HEK293 (cell line): ENCODE data around the gene ASB6.

Experiments used
- CTCF ChIA-PET: fragments of 350-600 bp; formaldehyde crosslinking; extraction: SDS; loops from one replicate; lab custom pipeline; 2021; ENCODE audit warnings: antibody characterized with exemption; lab: Yijun Ruan, JAX
- POLR2A ChIA-PET: fragments of 300-600 bp; formaldehyde crosslinking; extraction: SDS; loops from one replicate; lab custom pipeline; 2020; ENCODE audit warnings: antibody characterized with exemption, inconsistent platforms; lab: Yijun Ruan, JAX
- H3K27ac ChIP-seq: fragments of 200-500 bp; sonication (Bioruptor generic); 2 replicates; pipeline ENCODE4 v1.5.1; 2014; ENCODE audit warnings: low read depth, low read length, control low read depth, inconsistent platforms; ENCODE audit errors: extremely low read depth
- H3K36me3 ChIP-seq, 2 experiments: fragments of 200-500 bp in 1 of 2; sonication (Bioruptor generic) in 1 of 2; 1 replicate in 1 of 2; 2 replicates in 1 of 2; pipeline ENCODE4 v1.5.1; 2014 to 2017; ENCODE audit warnings: inconsistent platforms in 2 of 2, low read length in 2 of 2; ENCODE audit not compliant: control insufficient read depth in 2 of 2, insufficient read depth in 1 of 2
- H3K4me1 ChIP-seq: fragments of 200-500 bp; sonication (Bioruptor generic); 2 replicates; pipeline ENCODE4 v1.5.1; 2014; ENCODE audit warnings: mild to moderate bottlenecking, low read length, inconsistent platforms; ENCODE audit not compliant: control insufficient read depth, insufficient read depth
- H3K4me3 ChIP-seq: 2 replicates; pipeline ENCODE4 v1.5.1; 2011; ENCODE audit warnings: low read depth, mild to moderate bottlenecking, control low read depth, low read length, moderate library complexity
- H3K9me3 ChIP-seq: fragments of 200-500 bp; sonication (Bioruptor generic); 2 replicates; pipeline ENCODE4 v1.5.1; 2014; ENCODE audit warnings: low read depth, low read length, inconsistent platforms; ENCODE audit not compliant: control insufficient read depth, insufficient read depth
- EGR2 ChIP-seq: fragments of 450-650 bp; formaldehyde crosslinking; IDR thresholded peaks from 2 replicates; pipeline ENCODE4 v1.5.1; 2016; ENCODE audit warnings: low read depth, missing biosample characterization, missing genetic modification characterization
- GLI4 ChIP-seq: fragments of 450-650 bp; formaldehyde crosslinking; IDR thresholded peaks from 2 replicates; pipeline ENCODE4 v1.5.1; 2016; ENCODE audit warnings: missing biosample characterization, missing genetic modification characterization
- GLIS1 ChIP-seq: fragments of 450-650 bp; formaldehyde crosslinking; IDR thresholded peaks from 2 replicates; pipeline ENCODE4 v1.5.1; 2016; ENCODE audit warnings: missing biosample characterization, missing genetic modification characterization
- GLIS2 ChIP-seq: fragments of 450-650 bp; formaldehyde crosslinking; IDR thresholded peaks from 2 replicates; pipeline ENCODE4 v1.5.1; 2016; ENCODE audit warnings: missing biosample characterization, missing genetic modification characterization
- KLF1 ChIP-seq: fragments of 450-650 bp; formaldehyde crosslinking; IDR thresholded peaks from 2 replicates; pipeline ENCODE4 v1.5.1; 2016; ENCODE audit warnings: missing biosample characterization, missing genetic modification characterization
- KLF16 ChIP-seq: fragments of 450-650 bp; formaldehyde crosslinking; IDR thresholded peaks from 2 replicates; pipeline ENCODE4 v1.5.1; 2017; ENCODE audit warnings: missing biosample characterization, missing genetic modification characterization
- PRDM1 ChIP-seq: fragments of 450-650 bp; formaldehyde crosslinking; IDR thresholded peaks from 2 replicates; pipeline ENCODE4; 2016; ENCODE audit warnings: missing biosample characterization, missing genetic modification characterization
- RBAK ChIP-seq: fragments of 450-650 bp; formaldehyde crosslinking; IDR thresholded peaks from 2 replicates; pipeline ENCODE4 v1.5.1; 2016; ENCODE audit warnings: missing biosample characterization, missing genetic modification characterization
- SP2 ChIP-seq: fragments of 450-650 bp; formaldehyde crosslinking; IDR thresholded peaks from 2 replicates; pipeline ENCODE4 v1.5.1; 2016; ENCODE audit warnings: missing biosample characterization, missing genetic modification characterization
- SP3 ChIP-seq: fragments of 450-650 bp; formaldehyde crosslinking; IDR thresholded peaks from 2 replicates; pipeline ENCODE4 v1.5.1; 2016; ENCODE audit warnings: missing biosample characterization, missing genetic modification characterization
- ZBTB21 ChIP-seq: fragments of 450-650 bp; formaldehyde crosslinking; IDR thresholded peaks from 2 replicates; pipeline ENCODE4 v1.5.1; 2017; ENCODE audit warnings: missing biosample characterization, missing genetic modification characterization
- ZBTB7A ChIP-seq: fragments of 450-650 bp; formaldehyde crosslinking; IDR thresholded peaks from 2 replicates; pipeline ENCODE4 v1.5.1; 2016; ENCODE audit warnings: low read depth, missing biosample characterization, missing genetic modification characterization
- ZIC2 ChIP-seq: fragments of 450-650 bp; formaldehyde crosslinking; IDR thresholded peaks from 2 replicates; pipeline ENCODE4 v1.5.1; 2016; ENCODE audit warnings: missing biosample characterization, missing genetic modification characterization
- ZNF157 ChIP-seq: fragments of 450-650 bp; formaldehyde crosslinking; IDR thresholded peaks from 2 replicates; pipeline ENCODE4 v1.5.1; 2016; ENCODE audit warnings: missing biosample characterization, missing genetic modification characterization
- ZNF184 ChIP-seq: fragments of 450-650 bp; IDR thresholded peaks from 2 replicates; pipeline ENCODE4 v1.5.1; 2018; ENCODE audit warnings: missing biosample characterization, mild to moderate bottlenecking, missing genetic modification characterization
- ZNF2 ChIP-seq: fragments of 450-650 bp; formaldehyde crosslinking; IDR thresholded peaks from 2 replicates; pipeline ENCODE4 v1.5.1; 2016; ENCODE audit warnings: missing biosample characterization, missing genetic modification characterization
- ZNF223 ChIP-seq: fragments of 450-650 bp; formaldehyde crosslinking; IDR thresholded peaks from 2 replicates; pipeline ENCODE4 v1.5.1; 2016; ENCODE audit warnings: missing biosample characterization, missing genetic modification characterization
- ZNF324 ChIP-seq: fragments of 450-650 bp; formaldehyde crosslinking; IDR thresholded peaks from 2 replicates; pipeline ENCODE4 v1.5.1; 2016; ENCODE audit warnings: missing biosample characterization, missing genetic modification characterization
- ZNF341 ChIP-seq: fragments of 450-650 bp; formaldehyde crosslinking; IDR thresholded peaks from 2 replicates; pipeline ENCODE4; 2016; ENCODE audit warnings: low read depth, missing biosample characterization, missing genetic modification characterization
- ZNF560 ChIP-seq: fragments of 450-650 bp; formaldehyde crosslinking; IDR thresholded peaks from 2 replicates; pipeline ENCODE4 v1.5.1; 2017; ENCODE audit warnings: missing biosample characterization, missing genetic modification characterization, borderline replicate concordance
- ZNF830 ChIP-seq: fragments of 450-650 bp; IDR thresholded peaks from 2 replicates; pipeline ENCODE4 v1.5.0; 2018; ENCODE audit warnings: missing biosample characterization, missing genetic modification characterization, low read depth, mild to moderate bottlenecking, moderate library complexity
- ZSCAN5A ChIP-seq: fragments of 450-650 bp; formaldehyde crosslinking; IDR thresholded peaks from 2 replicates; pipeline ENCODE4 v1.5.1; 2016; ENCODE audit warnings: missing biosample characterization, missing genetic modification characterization
- TF ChIP-seq, protein P1 (sequence below): fragments of 450-650 bp; formaldehyde crosslinking; IDR thresholded peaks from 2 replicates; pipeline ENCODE4 v1.5.1; 2016; ENCODE audit warnings: missing biosample characterization, missing genetic modification characterization, low read depth
- TF ChIP-seq, protein P2 (sequence below): fragments of 450-650 bp; formaldehyde crosslinking; IDR thresholded peaks from 2 replicates; pipeline ENCODE4 v1.5.1; 2016; ENCODE audit warnings: missing biosample characterization, missing genetic modification characterization
- TF ChIP-seq, protein P3 (sequence below): fragments of 450-650 bp; formaldehyde crosslinking; IDR thresholded peaks from 2 replicates; pipeline ENCODE4 v1.5.1; 2017; ENCODE audit warnings: missing biosample characterization, mild to moderate bottlenecking, missing genetic modification characterization, moderate library complexity
- TF ChIP-seq, protein P4 (sequence below): fragments of 450-650 bp; formaldehyde crosslinking; IDR thresholded peaks from 2 replicates; pipeline ENCODE4 v1.5.1; 2016; ENCODE audit warnings: missing biosample characterization, missing genetic modification characterization

Gene ASB6

GRCh38 chr9:129596541-129597331, 45.2 kb downstream of the ASB6 start:
- Histone ChIP-seq H3K27ac (no peak overlapping the region), H3K4me3 (no peak overlapping the region), H3K36me3 (no peaks in the 10 kb centered on the region), H3K9me3 (no peaks in the 10 kb centered on the region), H3K4me1 (0 out of 2 replicates have a peak, but pooled peaks cover 3% of the 10 kb centered on the region)
- POLR2A ChIA-PET = interaction anchor here (0.5 to 1.6 kb wide), 4 partner anchors 9 to 100 kb away, joined by 3 to 9 read pairs (median 4); no protein-coding TSS in a partner anchor
- CTCF ChIA-PET = interaction anchor here (0.7 to 1.3 kb wide), 5 partner anchors 10 to 458 kb away, joined by 3 to 4 read pairs (median 3); no protein-coding TSS in a partner anchor
- TF ChIP-seq SP2 (tag by site-specific recombination) (no peak), ZIC2 (tag by site-specific recombination) (peak; percentile 65), ZNF560 (tag by site-specific recombination) (no peak), GLIS2 (peak; percentile 45; the same call in 1 of the 2 replicates), ZBTB7A (tag by site-specific recombination) (no peak), GLIS1 (tag by site-specific recombination) (peak; percentile 83), GLI4 (peak; percentile 88)
- TF ChIP-seq, protein P1, sequence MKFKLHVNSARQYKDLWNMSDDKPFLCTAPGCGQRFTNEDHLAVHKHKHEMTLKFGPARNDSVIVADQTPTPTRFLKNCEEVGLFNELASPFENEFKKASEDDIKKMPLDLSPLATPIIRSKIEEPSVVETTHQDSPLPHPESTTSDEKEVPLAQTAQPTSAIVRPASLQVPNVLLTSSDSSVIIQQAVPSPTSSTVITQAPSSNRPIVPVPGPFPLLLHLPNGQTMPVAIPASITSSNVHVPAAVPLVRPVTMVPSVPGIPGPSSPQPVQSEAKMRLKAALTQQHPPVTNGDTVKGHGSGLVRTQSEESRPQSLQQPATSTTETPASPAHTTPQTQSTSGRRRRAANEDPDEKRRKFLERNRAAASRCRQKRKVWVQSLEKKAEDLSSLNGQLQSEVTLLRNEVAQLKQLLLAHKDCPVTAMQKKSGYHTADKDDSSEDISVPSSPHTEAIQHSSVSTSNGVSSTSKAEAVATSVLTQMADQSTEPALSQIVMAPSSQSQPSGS (tag by site-specific recombination) = no peak
- TF ChIP-seq, protein P2, sequence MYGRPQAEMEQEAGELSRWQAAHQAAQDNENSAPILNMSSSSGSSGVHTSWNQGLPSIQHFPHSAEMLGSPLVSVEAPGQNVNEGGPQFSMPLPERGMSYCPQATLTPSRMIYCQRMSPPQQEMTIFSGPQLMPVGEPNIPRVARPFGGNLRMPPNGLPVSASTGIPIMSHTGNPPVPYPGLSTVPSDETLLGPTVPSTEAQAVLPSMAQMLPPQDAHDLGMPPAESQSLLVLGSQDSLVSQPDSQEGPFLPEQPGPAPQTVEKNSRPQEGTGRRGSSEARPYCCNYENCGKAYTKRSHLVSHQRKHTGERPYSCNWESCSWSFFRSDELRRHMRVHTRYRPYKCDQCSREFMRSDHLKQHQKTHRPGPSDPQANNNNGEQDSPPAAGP (tag by site-specific recombination) = peak; percentile 91
- TF ChIP-seq, all 188 proteins: peak for 5

DNA sequence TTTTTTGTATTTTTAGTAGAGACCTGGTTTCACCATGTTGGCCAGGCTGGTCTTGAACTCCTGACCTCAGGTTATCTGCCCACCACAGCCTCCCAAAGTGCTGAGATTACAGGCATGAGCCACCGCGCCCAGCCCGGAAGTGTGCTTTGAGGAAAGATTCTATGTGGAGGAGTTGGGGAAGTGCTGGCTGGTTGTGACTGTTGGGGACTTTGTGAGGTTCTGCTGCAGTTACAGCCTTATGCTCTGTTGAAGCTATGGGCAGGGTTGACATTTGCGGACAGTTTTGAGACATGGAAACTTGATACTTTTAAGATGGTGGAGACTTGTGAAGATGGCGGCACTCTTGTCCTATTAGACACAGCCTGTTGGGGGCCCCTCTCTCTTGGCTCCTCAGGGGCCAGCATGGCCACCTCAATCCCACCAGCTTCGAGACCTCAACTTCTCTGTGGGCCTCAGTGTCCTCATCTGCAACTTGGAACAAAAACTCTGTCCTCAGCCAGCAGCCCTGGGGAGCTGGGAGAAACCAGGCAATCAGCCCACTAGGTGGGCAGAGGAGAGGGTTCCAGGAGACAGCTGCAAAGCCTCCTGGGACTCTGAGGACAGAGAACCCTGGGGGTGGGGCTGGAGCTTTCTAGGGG, 45.9 kb downstream of the ASB6 start:
- Histone ChIP-seq H3K36me3 (no peaks in the 10 kb centered on the region), H3K4me1 (0 out of 2 replicates have a peak, but pooled peaks cover 3% of the 10 kb centered on the region), H3K4me3 (no peak overlapping the region), H3K9me3 (no peaks in the 10 kb centered on the region), H3K27ac (no peak overlapping the region)
- ChIA-PET POLR2A (interaction anchor here (0.5 to 1.6 kb wide), 5 partner anchors 9 to 421 kb away, joined by 3 to 9 read pairs (median 4); no protein-coding TSS in a partner anchor), CTCF (interaction anchor here (0.6 to 1.3 kb wide), 8 partner anchors 7 to 457 kb away, joined by 3 to 4 read pairs (median 3); no protein-coding TSS in a partner anchor)
- TF ChIP-seq ZNF223 (no peak), ZNF184 (tag by site-specific recombination) (no peak), KLF1 (no peak), ZNF324 (tag by site-specific recombination) (no peak), ZSCAN5A (no peak), EGR2 (tag by site-specific recombination) (no peak), ZBTB21 (tag by site-specific recombination) (no peak), ZNF157 (no peak), ZNF341 (no peak), ZNF2 (tag by site-specific recombination) (no peak), SP3 (tag by site-specific recombination) (no peak), PRDM1 (no peak), ZNF830 (tag by site-specific recombination) (no peak), KLF16 (no peak), RBAK (tag by site-specific recombination) (no peak)
- TF ChIP-seq, protein P3, sequence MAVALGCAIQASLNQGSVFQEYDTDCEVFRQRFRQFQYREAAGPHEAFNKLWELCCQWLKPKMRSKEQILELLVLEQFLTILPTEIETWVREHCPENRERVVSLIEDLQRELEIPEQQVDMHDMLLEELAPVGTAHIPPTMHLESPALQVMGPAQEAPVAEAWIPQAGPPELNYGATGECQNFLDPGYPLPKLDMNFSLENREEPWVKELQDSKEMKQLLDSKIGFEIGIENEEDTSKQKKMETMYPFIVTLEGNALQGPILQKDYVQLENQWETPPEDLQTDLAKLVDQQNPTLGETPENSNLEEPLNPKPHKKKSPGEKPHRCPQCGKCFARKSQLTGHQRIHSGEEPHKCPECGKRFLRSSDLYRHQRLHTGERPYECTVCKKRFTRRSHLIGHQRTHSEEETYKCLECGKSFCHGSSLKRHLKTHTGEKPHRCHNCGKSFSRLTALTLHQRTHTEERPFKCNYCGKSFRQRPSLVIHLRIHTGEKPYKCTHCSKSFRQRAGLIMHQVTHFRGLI = no peak
- TF ChIP-seq, protein P4, sequence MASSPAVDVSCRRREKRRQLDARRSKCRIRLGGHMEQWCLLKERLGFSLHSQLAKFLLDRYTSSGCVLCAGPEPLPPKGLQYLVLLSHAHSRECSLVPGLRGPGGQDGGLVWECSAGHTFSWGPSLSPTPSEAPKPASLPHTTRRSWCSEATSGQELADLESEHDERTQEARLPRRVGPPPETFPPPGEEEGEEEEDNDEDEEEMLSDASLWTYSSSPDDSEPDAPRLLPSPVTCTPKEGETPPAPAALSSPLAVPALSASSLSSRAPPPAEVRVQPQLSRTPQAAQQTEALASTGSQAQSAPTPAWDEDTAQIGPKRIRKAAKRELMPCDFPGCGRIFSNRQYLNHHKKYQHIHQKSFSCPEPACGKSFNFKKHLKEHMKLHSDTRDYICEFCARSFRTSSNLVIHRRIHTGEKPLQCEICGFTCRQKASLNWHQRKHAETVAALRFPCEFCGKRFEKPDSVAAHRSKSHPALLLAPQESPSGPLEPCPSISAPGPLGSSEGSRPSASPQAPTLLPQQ = no peak
